IMR-90 (cell line): ENCODE measurements around the gene ARHGEF37. TPM values are rescaled to one million over a fixed set of nuclear protein-coding genes. Genes with fewer than 3 reads are reported as not detected.

ENCODE experiments used
- ATAC-seq: fragments of 200-7000 bp; cut with Tn5 transposase; 2 replicates; pipeline ENCODE4 v1.9.1; 2020; ENCODE audit warnings: low read depth, mild to moderate bottlenecking, moderate library complexity
- BruUV-seq: library from RNA; stranded (reverse); fragments of 400-500 nt; replicated peaks from 2 replicates; lab custom pipeline; 2021; lab: Mats Ljungman, UMichigan
- CTCF ChIA-PET: fragments of 300-600 bp; formaldehyde crosslinking; extraction: SDS; loops from one replicate; lab custom pipeline; 2021; ENCODE audit warnings: antibody characterized with exemption; lab: Yijun Ruan, JAX
- POLR2A ChIA-PET: fragments of 300-600 bp; sonication (Branson Sonifier 250); formaldehyde crosslinking; loops from one replicate; lab custom pipeline; 2022; ENCODE audit warnings: antibody characterized with exemption; ENCODE audit not compliant: unreplicated experiment; lab: Charles Lee
- DNase-seq: peaks from one replicate; pipeline ENCODE4 v3.0.0; 2013
- H2AFZ ChIP-seq: replicated peaks from 2 replicates; pipeline ENCODE3; 2013; ENCODE audit warnings: low read length, mild to moderate bottlenecking; ENCODE audit not compliant: poor library complexity
- H2AK5ac ChIP-seq: 2 replicates; pipeline ENCODE4 v1.6.1; 2013; ENCODE audit warnings: low read depth, low read length, inconsistent platforms
- H2AK9ac ChIP-seq: replicated peaks from 2 replicates; pipeline ENCODE3; 2013; ENCODE audit warnings: mild to moderate bottlenecking, low read depth, low read length, moderate library complexity; ENCODE audit not compliant: poor library complexity
- H2BK120ac ChIP-seq: 2 replicates; pipeline ENCODE4 v1.6.1; 2013; ENCODE audit warnings: low read depth, low read length, inconsistent platforms
- H2BK15ac ChIP-seq: 3 replicates; pipeline ENCODE4 v1.6.1; 2013; ENCODE audit warnings: low read depth, low read length, inconsistent platforms
- H2BK20ac ChIP-seq: 2 replicates; pipeline ENCODE4 v1.6.1; 2013; ENCODE audit warnings: low read depth, mild to moderate bottlenecking, inconsistent platforms, low read length, moderate library complexity
- H2BK5ac ChIP-seq: 2 replicates; pipeline ENCODE4 v1.6.1; 2013; ENCODE audit warnings: mild to moderate bottlenecking, low read depth, low read length, inconsistent platforms; ENCODE audit not compliant: poor library complexity, severe bottlenecking
- H3K14ac ChIP-seq: replicated peaks from 2 replicates; pipeline ENCODE4 v1.6.1; 2013; ENCODE audit warnings: low read depth, low read length, inconsistent platforms
- H3K18ac ChIP-seq: 2 replicates; pipeline ENCODE4 v1.6.1; 2013; ENCODE audit warnings: low read depth, low read length, control low read depth
- H3K23ac ChIP-seq: 2 replicates; pipeline ENCODE4 v1.6.1; 2013; ENCODE audit warnings: low read depth, low read length, inconsistent platforms
- H3K27ac ChIP-seq: 2 replicates; pipeline ENCODE4 v1.5.1; 2013; ENCODE audit warnings: mild to moderate bottlenecking, control low read depth, low read length; ENCODE audit not compliant: insufficient read depth
- H3K27me3 ChIP-seq: 2 replicates; pipeline ENCODE4 v1.6.1; 2013; ENCODE audit warnings: low read length; ENCODE audit not compliant: control insufficient read depth, insufficient read depth
- H3K36me3 ChIP-seq: 2 replicates; pipeline ENCODE4 v1.6.1; 2013; ENCODE audit warnings: low read length, mixed read lengths; ENCODE audit not compliant: control insufficient read depth, insufficient read depth
- H3K4ac ChIP-seq: 2 replicates; pipeline ENCODE4 v1.6.1; 2013; ENCODE audit warnings: low read depth, low read length, inconsistent platforms
- H3K4me1 ChIP-seq: 2 replicates; pipeline ENCODE4 v1.6.1; 2013; ENCODE audit warnings: low read length, mixed read lengths; ENCODE audit not compliant: control insufficient read depth, insufficient read depth
- H3K4me2 ChIP-seq: 2 replicates; pipeline ENCODE4 v1.6.1; 2013; ENCODE audit warnings: low read depth, mild to moderate bottlenecking, control low read depth, low read length, moderate library complexity
- H3K4me3 ChIP-seq: 2 replicates; pipeline ENCODE4 v1.5.1; 2013; ENCODE audit warnings: low read depth, mild to moderate bottlenecking, control low read depth, low read length, moderate library complexity; ENCODE audit not compliant: insufficient read depth
- H3K56ac ChIP-seq: 2 replicates; pipeline ENCODE4 v1.6.1; 2013; ENCODE audit warnings: low read length, inconsistent platforms; ENCODE audit not compliant: insufficient read depth; ENCODE audit errors: extremely low read depth
- H3K79me1 ChIP-seq, 2 experiments: 2 replicates each; pipeline ENCODE4 v1.6.1; 2013; ENCODE audit warnings: low read length in 2 of 2, inconsistent platforms in 1 of 2, low read depth in 1 of 2
- H3K9ac ChIP-seq: 2 replicates; pipeline ENCODE4 v1.6.1; 2013; ENCODE audit warnings: low read depth, low read length, control low read depth
- H3K9me1 ChIP-seq: 2 replicates; pipeline ENCODE4 v1.6.1; 2013; ENCODE audit warnings: low read length, inconsistent platforms; ENCODE audit not compliant: insufficient read depth
- H3K9me3 ChIP-seq: 2 replicates; pipeline ENCODE4 v1.6.1; 2013; ENCODE audit warnings: low read length; ENCODE audit not compliant: control insufficient read depth, insufficient read depth
- H4K20me1 ChIP-seq: 2 replicates; pipeline ENCODE4 v1.6.1; 2013; ENCODE audit warnings: low read length, inconsistent platforms; ENCODE audit not compliant: insufficient read depth
- H4K5ac ChIP-seq: 2 replicates; pipeline ENCODE4 v1.6.1; 2013; ENCODE audit warnings: mild to moderate bottlenecking, low read depth, low read length, control low read depth
- H4K8ac ChIP-seq, 2 experiments: 2 replicates each; pipeline ENCODE4 v1.6.1; 2013; ENCODE audit warnings: low read depth in 2 of 2, low read length in 2 of 2, control low read depth in 1 of 2, inconsistent platforms in 1 of 2
- H4K91ac ChIP-seq: 2 replicates; pipeline ENCODE4 v1.6.1; 2013; ENCODE audit warnings: low read depth, low read length, inconsistent platforms; ENCODE audit not compliant: insufficient read depth
- CEBPB ChIP-seq: IDR thresholded peaks from 2 replicates; pipeline ENCODE4 v1.6.1; 2012; ENCODE audit warnings: low read depth, low read length, improper control_type of control experiment
- CHD1 ChIP-seq: IDR thresholded peaks from 2 replicates; pipeline ENCODE4 v1.6.1; 2012; ENCODE audit warnings: low read depth, low read length, improper control_type of control experiment
- FOS ChIP-seq: fragments of 150-350 bp; IDR thresholded peaks from 2 replicates; pipeline ENCODE4 v1.6.1; 2016; ENCODE audit warnings: low read depth, low read length
- MAFK ChIP-seq: IDR thresholded peaks from 2 replicates; pipeline ENCODE4 v1.6.1; 2012; ENCODE audit warnings: low read depth, low read length, improper control_type of control experiment
- MAZ ChIP-seq: IDR thresholded peaks from 2 replicates; pipeline ENCODE4 v1.6.1; 2012; ENCODE audit warnings: low read depth, mild to moderate bottlenecking, low read length, improper control_type of control experiment, moderate library complexity, borderline replicate concordance
- MXI1 ChIP-seq: IDR thresholded peaks from 2 replicates; pipeline ENCODE4 v1.6.1; 2012; ENCODE audit warnings: low read depth, mild to moderate bottlenecking, low read length, moderate library complexity, borderline replicate concordance
- POLR2A ChIP-seq: IDR thresholded peaks from 2 replicates; pipeline ENCODE4 v1.6.1; 2012; ENCODE audit warnings: mild to moderate bottlenecking, low read depth, low read length
- RAD21 ChIP-seq: IDR thresholded peaks from 2 replicates; pipeline ENCODE4 v1.6.1; 2012; ENCODE audit warnings: low read length, improper control_type of control experiment
- RCOR1 ChIP-seq: IDR thresholded peaks from 2 replicates; pipeline ENCODE4 v1.6.1; 2012; ENCODE audit warnings: mild to moderate bottlenecking, low read length, improper control_type of control experiment; ENCODE audit not compliant: insufficient replicate concordance
- WGBS, 2 experiments: methylation state at CpG; one replicate each; pipeline versions ENCODE4 v1.1.5 to v1.1.7; 2013; ENCODE audit warnings: missing lambda C conversion rate in 2 of 2; ENCODE audit not compliant: insufficient read length in 1 of 2; ENCODE audit errors: extremely low coverage in 2 of 2; 5-methylcytosine and 5-hydroxymethylcytosine counted together
- dilution Hi-C: fragments of 300-500 bp; cut with HindIII; formaldehyde crosslinking; loops from one replicate; pipeline ENCODE4 v1.14.3; 2018; ENCODE audit warnings: low sequenced_read_pairs; ENCODE audit not compliant: unreplicated experiment
- in situ Hi-C: fragments of 300-500 bp; cut with MboI; formaldehyde crosslinking; loops from 3 replicates; pipeline ENCODE4 v1.14.3; 2019; ENCODE audit warnings: low sequenced_read_pairs, inconsistent platforms, mixed read lengths
- intact Hi-C: fragments of 100-400 bp; cut with micrococcal nuclease; formaldehyde crosslinking; loops from 2 replicates; pipeline ENCODE4 v1.10.0; 2022
- polyA plus RNA-seq, 3 experiments: library from polyadenylated mRNA; depleted of rRNA; stranded (reverse); fragments of >200 nt; gene quantifications; 2 replicates each; pipeline ENCODE4 v1.2.3, GENCODE V29; 2012; ENCODE audit warnings: low replicate concordance in 1 of 3
- total RNA-seq: library from RNA; depleted of rRNA; stranded (reverse); fragments of >200 nt; gene quantifications from 2 replicates; pipeline ENCODE4 v1.2.3, GENCODE V29; 2012
- TF ChIP-seq, protein P1 (sequence below): fragments of 150-350 bp; IDR thresholded peaks from 2 replicates; pipeline ENCODE4 v1.6.1; 2016; ENCODE audit warnings: low read depth, mild to moderate bottlenecking, low read length, moderate library complexity, borderline replicate concordance
- TF ChIP-seq, protein P2 (sequence below): conservative IDR thresholded peaks from 2 replicates; pipeline ENCODE4 v1.5.1; 2012; ENCODE audit warnings: mild to moderate bottlenecking, low read depth, low read length, improper control_type of control experiment

The ARHGEF37 gene
- total and polyA plus RNA-seq, 2 of the 4 experiments (the other 2 are of a cell fraction) = 0.39 to 0.54 TPM

DNA sequence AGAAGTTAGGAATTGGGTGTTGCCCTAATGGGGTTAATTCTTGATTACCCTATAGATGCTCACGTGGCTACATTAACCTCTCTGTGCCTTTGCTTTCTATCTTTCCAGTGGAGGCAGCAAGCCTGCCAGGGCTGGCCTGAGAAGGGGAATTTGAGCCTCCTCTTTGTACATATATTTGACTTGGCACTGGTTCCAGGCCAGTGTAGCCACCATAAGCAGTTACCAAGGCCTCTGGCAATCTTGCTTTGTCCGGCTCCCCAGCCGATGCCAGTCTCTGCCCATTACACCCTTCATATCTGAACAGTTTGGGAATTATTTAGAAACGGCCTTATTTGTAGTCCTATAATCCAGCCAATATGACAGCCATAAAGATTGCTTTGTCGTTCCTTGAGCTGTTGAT, 90.2 kb downstream of the ARHGEF37 start:
- intact Hi-C loops = no loop called here
- Histone ChIP-seq H3K23ac (no peak overlapping the region), H2BK5ac (no peak overlapping the region), H2AK9ac (no peak overlapping the region), H2BK120ac (no peak overlapping the region), H2BK20ac (no peak overlapping the region), H2AFZ (no peak overlapping the region), H3K27me3 (peaks cover 13% of the 10 kb centered on the region), H3K4ac (no peak overlapping the region), H2BK15ac (no peak overlapping the region), H3K14ac (no peak overlapping the region), H4K8ac (no peak overlapping the region), H2AK5ac (no peak overlapping the region), H4K5ac (no peak overlapping the region), H3K9me3 (peaks cover 10% of the 10 kb centered on the region), H3K9ac (no peak overlapping the region), H3K4me2 (no peak overlapping the region), H4K20me1 (no peaks in the 10 kb centered on the region), H4K91ac (no peak overlapping the region), H3K18ac (no peak overlapping the region), H3K36me3 (no peaks in the 10 kb centered on the region), H3K56ac (no peak overlapping the region), H3K79me1 (no peaks in the 10 kb centered on the region), H3K4me3 (no peak overlapping the region), H3K4me1 (no peaks in the 10 kb centered on the region), H3K27ac (no peak overlapping the region), H3K9me1 (no peaks in the 10 kb centered on the region)
- TF ChIP-seq FOS (no peak), RCOR1 (no peak), CHD1 (no peak), MAZ (no peak), MXI1 (no peak), MAFK (no peak), POLR2A (no peak), RAD21 (no peak), CEBPB (no peak)
- TF ChIP-seq, protein P1, sequence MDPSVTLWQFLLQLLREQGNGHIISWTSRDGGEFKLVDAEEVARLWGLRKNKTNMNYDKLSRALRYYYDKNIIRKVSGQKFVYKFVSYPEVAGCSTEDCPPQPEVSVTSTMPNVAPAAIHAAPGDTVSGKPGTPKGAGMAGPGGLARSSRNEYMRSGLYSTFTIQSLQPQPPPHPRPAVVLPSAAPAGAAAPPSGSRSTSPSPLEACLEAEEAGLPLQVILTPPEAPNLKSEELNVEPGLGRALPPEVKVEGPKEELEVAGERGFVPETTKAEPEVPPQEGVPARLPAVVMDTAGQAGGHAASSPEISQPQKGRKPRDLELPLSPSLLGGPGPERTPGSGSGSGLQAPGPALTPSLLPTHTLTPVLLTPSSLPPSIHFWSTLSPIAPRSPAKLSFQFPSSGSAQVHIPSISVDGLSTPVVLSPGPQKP = no peak
- TF ChIP-seq, protein P2, sequence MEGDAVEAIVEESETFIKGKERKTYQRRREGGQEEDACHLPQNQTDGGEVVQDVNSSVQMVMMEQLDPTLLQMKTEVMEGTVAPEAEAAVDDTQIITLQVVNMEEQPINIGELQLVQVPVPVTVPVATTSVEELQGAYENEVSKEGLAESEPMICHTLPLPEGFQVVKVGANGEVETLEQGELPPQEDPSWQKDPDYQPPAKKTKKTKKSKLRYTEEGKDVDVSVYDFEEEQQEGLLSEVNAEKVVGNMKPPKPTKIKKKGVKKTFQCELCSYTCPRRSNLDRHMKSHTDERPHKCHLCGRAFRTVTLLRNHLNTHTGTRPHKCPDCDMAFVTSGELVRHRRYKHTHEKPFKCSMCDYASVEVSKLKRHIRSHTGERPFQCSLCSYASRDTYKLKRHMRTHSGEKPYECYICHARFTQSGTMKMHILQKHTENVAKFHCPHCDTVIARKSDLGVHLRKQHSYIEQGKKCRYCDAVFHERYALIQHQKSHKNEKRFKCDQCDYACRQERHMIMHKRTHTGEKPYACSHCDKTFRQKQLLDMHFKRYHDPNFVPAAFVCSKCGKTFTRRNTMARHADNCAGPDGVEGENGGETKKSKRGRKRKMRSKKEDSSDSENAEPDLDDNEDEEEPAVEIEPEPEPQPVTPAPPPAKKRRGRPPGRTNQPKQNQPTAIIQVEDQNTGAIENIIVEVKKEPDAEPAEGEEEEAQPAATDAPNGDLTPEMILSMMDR = no peak
- dilution Hi-C loops = no loop called here
- WGBS, 2 experiments = 60% methylated on average over 1 of the region's 5 CpGs; no CpG with 5 or more reads in 1 of the 2 experiments
- no peak for ATAC-seq
- no peak for DNase-seq
- ChIA-PET CTCF (no interaction called here), POLR2A (no interaction called here)
- BruUV-seq = no TSS peak
- in situ Hi-C loops = no loop called here
